SK-N-SH treated with all-trans-retinoic acid at 6 μM for 48 hours (cell line): Measurements from ENCODE around the gene HAND2.

Source experiments
- ATAC-seq: fragments of 200-7000 bp; cut with Tn5 transposase; 3 replicates; pipeline ENCODE4 v1.9.1; 2020; ENCODE audit warnings: mild to moderate bottlenecking, moderate library complexity
- ARNTL ChIP-seq: fragments of 450-650 bp; formaldehyde crosslinking; IDR thresholded peaks from 2 replicates; pipeline ENCODE4 v1.5.0; 2020; ENCODE audit warnings: low read depth, mild to moderate bottlenecking, moderate library complexity, borderline replicate concordance
- BACH2 ChIP-seq: fragments of 250-450 bp; sonication (Bioruptor Pico); IDR thresholded peaks from 2 replicates; pipeline ENCODE4 v1.9.0; 2021; ENCODE audit warnings: mild to moderate bottlenecking, borderline replicate concordance
- CREB5 ChIP-seq: fragments of 250-450 bp; sonication (Bioruptor Pico); IDR thresholded peaks from 2 replicates; pipeline ENCODE4 v1.5.1; 2020; ENCODE audit warnings: low read depth, mild to moderate bottlenecking, moderate library complexity
- CSDC2 ChIP-seq: fragments of 250-450 bp; sonication (Bioruptor Pico); IDR thresholded peaks from 2 replicates; pipeline ENCODE4 v1.5.0; 2020; ENCODE audit warnings: mild to moderate bottlenecking, moderate library complexity
- CSRNP3 ChIP-seq: fragments of 250-450 bp; sonication (Bioruptor Pico); IDR thresholded peaks from 2 replicates; pipeline ENCODE4 v1.5.1; 2021; ENCODE audit warnings: mild to moderate bottlenecking, moderate library complexity
- ESRRG ChIP-seq: fragments of 250-450 bp; sonication (Bioruptor Pico); IDR thresholded peaks from 2 replicates; pipeline ENCODE4 v1.6.1; 2021; ENCODE audit warnings: mild to moderate bottlenecking
- GLIS3 ChIP-seq: fragments of 250-450 bp; sonication (Bioruptor Pico); IDR thresholded peaks from 2 replicates; pipeline ENCODE4 v1.5.0; 2020; ENCODE audit warnings: mild to moderate bottlenecking, moderate library complexity
- ISL1 ChIP-seq: fragments of 250-450 bp; sonication (Bioruptor Pico); IDR thresholded peaks from 2 replicates; pipeline ENCODE4 v2.1.2; 2022; ENCODE audit warnings: mild to moderate bottlenecking, moderate library complexity
- PATZ1 ChIP-seq: fragments of 250-450 bp; sonication (Bioruptor Pico); IDR thresholded peaks from 2 replicates; pipeline ENCODE4 v1.8.0; 2020; ENCODE audit warnings: mild to moderate bottlenecking, moderate library complexity, borderline replicate concordance
- POU6F1 ChIP-seq: fragments of 250-450 bp; sonication (Bioruptor Pico); IDR thresholded peaks from 2 replicates; pipeline ENCODE4 v1.8.0; 2021; ENCODE audit warnings: low read depth, mild to moderate bottlenecking, moderate library complexity, borderline replicate concordance
- PPARA ChIP-seq: fragments of 250-450 bp; sonication (Bioruptor Pico); IDR thresholded peaks from 2 replicates; pipeline ENCODE4 v1.5.0; 2020; ENCODE audit warnings: mild to moderate bottlenecking, borderline replicate concordance
- RARB ChIP-seq: fragments of 250-450 bp; sonication (Bioruptor Pico); IDR thresholded peaks from 2 replicates; pipeline ENCODE4 v1.8.0; 2021; ENCODE audit warnings: mild to moderate bottlenecking, moderate library complexity
- SNAI2 ChIP-seq: fragments of 250-450 bp; sonication (Bioruptor Pico); IDR thresholded peaks from 2 replicates; pipeline ENCODE4 v1.5.0; 2020; ENCODE audit warnings: mild to moderate bottlenecking, moderate library complexity
- TCF4 ChIP-seq: fragments of 250-450 bp; sonication (Bioruptor Pico); IDR thresholded peaks from 2 replicates; pipeline ENCODE4 v1.8.0; 2021; ENCODE audit warnings: mild to moderate bottlenecking, moderate library complexity, borderline replicate concordance
- TOX ChIP-seq: fragments of 250-450 bp; sonication (Bioruptor Pico); IDR thresholded peaks from 2 replicates; pipeline ENCODE4 v1.8.0; 2021; ENCODE audit warnings: mild to moderate bottlenecking, moderate library complexity, borderline replicate concordance
- TSHZ2 ChIP-seq: fragments of 250-450 bp; sonication (Bioruptor Pico); IDR thresholded peaks from 2 replicates; pipeline ENCODE4 v1.5.0; 2020; ENCODE audit warnings: mild to moderate bottlenecking, moderate library complexity
- ZFP3 ChIP-seq: fragments of 250-450 bp; sonication (Bioruptor Pico); IDR thresholded peaks from 2 replicates; pipeline ENCODE4 v1.5.0; 2020; ENCODE audit warnings: mild to moderate bottlenecking, moderate library complexity
- ZFP30 ChIP-seq: fragments of 450-650 bp; formaldehyde crosslinking; IDR thresholded peaks from 2 replicates; pipeline ENCODE4 v1.5.0; 2022; ENCODE audit warnings: mild to moderate bottlenecking, moderate library complexity
- ZNF565 ChIP-seq: fragments of 450-650 bp; formaldehyde crosslinking; conservative IDR thresholded peaks from 2 replicates; pipeline ENCODE4 v1.5.0; 2020; ENCODE audit warnings: low read depth, mild to moderate bottlenecking, moderate library complexity
- ZNF70 ChIP-seq: fragments of 450-650 bp; formaldehyde crosslinking; IDR thresholded peaks from 2 replicates; pipeline ENCODE4 v1.5.0; 2020; ENCODE audit warnings: mild to moderate bottlenecking, moderate library complexity
- ZNF8 ChIP-seq: fragments of 450-650 bp; formaldehyde crosslinking; IDR thresholded peaks from 2 replicates; pipeline ENCODE4 v1.5.0; 2020; ENCODE audit warnings: mild to moderate bottlenecking, moderate library complexity

Gene HAND2

GRCh38 chr4:173531086-173531965, 1.3 kb upstream of the HAND2 start:
- peak; percentile 2 for ATAC-seq
- TF ChIP-seq RARB: no peak
- TF ChIP-seq PATZ1 (CRISPR knock-in tag): no peak
- TF ChIP-seq ZNF565 (CRISPR knock-in tag): no peak
- TF ChIP-seq PPARA (CRISPR knock-in tag): no peak
- TF ChIP-seq ZNF8 (CRISPR knock-in tag): no peak
- no peak for TF ChIP-seq GLIS3 (CRISPR knock-in tag)
- TF ChIP-seq CSDC2 (CRISPR knock-in tag): no peak
- TF ChIP-seq SNAI2 (CRISPR knock-in tag): no peak
- TF ChIP-seq ARNTL (CRISPR knock-in tag): no peak
- TF ChIP-seq TCF4 (CRISPR knock-in tag): no peak
- no peak for TF ChIP-seq TSHZ2
- no peak for TF ChIP-seq ESRRG (CRISPR knock-in tag)
- TF ChIP-seq ZNF70: no peak
- no peak for TF ChIP-seq TOX
- TF ChIP-seq ZFP3 (CRISPR knock-in tag): no peak

GRCh38 chr4:173530326-173531085, 477 bp upstream of the HAND2 start:
- peak; percentile 1; the same call in 2 of the 3 replicates for ATAC-seq
- 0 out of 2 replicates have a peak, but pooled peaks have one; percentile 33 for TF ChIP-seq TCF4 (CRISPR knock-in tag)
- TF ChIP-seq ARNTL (CRISPR knock-in tag): no peak
- no peak for TF ChIP-seq ZNF565 (CRISPR knock-in tag)
- TF ChIP-seq BACH2 (CRISPR knock-in tag): no peak
- no peak for TF ChIP-seq ZNF8 (CRISPR knock-in tag)
- TF ChIP-seq SNAI2 (CRISPR knock-in tag): no peak
- no peak for TF ChIP-seq RARB
- TF ChIP-seq CREB5 (CRISPR knock-in tag): no peak
- TF ChIP-seq CSRNP3 (CRISPR knock-in tag): no peak
- TF ChIP-seq CSDC2 (CRISPR knock-in tag): no peak
- TF ChIP-seq ZFP30 (CRISPR knock-in tag): no peak
- no peak for TF ChIP-seq TSHZ2
- TF ChIP-seq PATZ1 (CRISPR knock-in tag): peak; percentile 89
- TF ChIP-seq PPARA (CRISPR knock-in tag): no peak
- no peak for TF ChIP-seq ISL1 (CRISPR knock-in tag)
- no peak for TF ChIP-seq POU6F1 (CRISPR knock-in tag)
- TF ChIP-seq ESRRG (CRISPR knock-in tag): no peak
